PC-3 (cell line): ENCODE results near the gene UCKL1.

Experiments used
- CTCF ChIP-seq: fragments of 300-600 bp; sonication (generic); conservative IDR thresholded peaks from 2 replicates; pipeline ENCODE4 v1.5.1; 2017; ENCODE audit warnings: antibody characterized with exemption, low read depth, mild to moderate bottlenecking, low read length
- EZH2 ChIP-seq: fragments of 300-600 bp; sonication (generic); IDR thresholded peaks from one replicate; pipeline ENCODE4 v1.6.1; 2017; ENCODE audit warnings: antibody characterized with exemption, mild to moderate bottlenecking, low read length; ENCODE audit not compliant: unreplicated experiment
- EZH2phosphoT487 ChIP-seq: fragments of 300-600 bp; sonication (generic); IDR thresholded peaks from 2 replicates; pipeline ENCODE4 v1.6.1; 2018; ENCODE audit warnings: mild to moderate bottlenecking, antibody characterized with exemption, low read length, borderline replicate concordance

- TF ChIP-seq CTCF (no peak), EZH2 (no peak), EZH2phosphoT487 (no peak)
Measured at GRCh38 chr20:64005394-64005793, 49.2 kb upstream of the UCKL1 start.
